CD14-positive monocyte (primary cell): ENCODE data around the gene CGB2. TPM values are rescaled to one million over a fixed set of nuclear protein-coding genes. Genes with fewer than 3 reads are reported as not detected.

Experiments
- DNase-seq, 3 donors: peaks; one replicate each; pipeline ENCODE4 v3.0.0-alpha.2; 2011 to 2022
- H2AFZ ChIP-seq: 2 replicates; pipeline ENCODE4 v1.6.0; 2012; ENCODE audit warnings: mild to moderate bottlenecking, low read depth, low read length, inconsistent platforms; ENCODE audit not compliant: insufficient read depth, poor library complexity, severe bottlenecking
- H3K27ac ChIP-seq, 2 donors: 1 replicate in 1 of 2; 2 replicates in 1 of 2; pipeline ENCODE4 v1.5.1; 2012 to 2013; ENCODE audit warnings: low read length in 2 of 2, control low read depth in 1 of 2, inconsistent platforms in 1 of 2, low read depth in 1 of 2, mild to moderate bottlenecking in 1 of 2
- H3K27me3 ChIP-seq, 2 donors: one replicate each; pipeline versions ENCODE4 v1.6.0 to v1.6.1; 2011 to 2013; ENCODE audit warnings: low read length in 2 of 2; ENCODE audit not compliant: control insufficient read depth in 2 of 2, insufficient read depth in 2 of 2
- H3K36me3 ChIP-seq, 2 donors: replicated peaks in 1 of 2; 1 replicate in 1 of 2; 2 replicates in 1 of 2; pipeline versions ENCODE4 v1.5.1 to v1.6.1; 2012 to 2013; ENCODE audit warnings: low read length in 2 of 2, control low read depth in 1 of 2, inconsistent platforms in 1 of 2, mild to moderate bottlenecking in 1 of 2; ENCODE audit not compliant: insufficient read depth in 2 of 2, control insufficient read depth in 1 of 2
- H3K4me1 ChIP-seq, 2 donors: 1 replicate in 1 of 2; 2 replicates in 1 of 2; pipeline versions ENCODE4 v1.5.1 to v1.6.1; 2012 to 2013; ENCODE audit warnings: low read length in 2 of 2, control low read depth in 1 of 2, inconsistent platforms in 1 of 2, mild to moderate bottlenecking in 1 of 2, moderate library complexity in 1 of 2; ENCODE audit not compliant: insufficient read depth in 2 of 2, control insufficient read depth in 1 of 2
- H3K4me2 ChIP-seq: replicated peaks from 2 replicates; pipeline ENCODE3; 2012; ENCODE audit warnings: low read length, moderate library complexity, mild to moderate bottlenecking; ENCODE audit not compliant: poor library complexity, severe bottlenecking; ENCODE audit errors: extremely low read depth
- H3K4me3 ChIP-seq, 3 experiments: fragments of 200-600 bp in 1 of 3; sonication (generic) in 1 of 3; replicated peaks in 1 of 3; 1 replicate in 2 of 3; 2 replicates in 1 of 3; pipeline ENCODE4 v1.5.1; 2011 to 2013; ENCODE audit warnings: low read length in 3 of 3, mild to moderate bottlenecking in 3 of 3, control low read depth in 2 of 3, low read depth in 2 of 3, inconsistent platforms in 1 of 3, moderate library complexity in 1 of 3
- H3K79me2 ChIP-seq: 2 replicates; pipeline ENCODE4 v1.6.0; 2012; ENCODE audit warnings: mild to moderate bottlenecking, control low read depth, inconsistent platforms, low read length, moderate library complexity; ENCODE audit not compliant: insufficient read depth
- H3K9ac ChIP-seq: 2 replicates; pipeline ENCODE4 v1.6.0; 2017; ENCODE audit warnings: low read length, mild to moderate bottlenecking; ENCODE audit not compliant: insufficient read depth, poor library complexity, severe bottlenecking
- H3K9me3 ChIP-seq, 2 donors: replicated peaks in 1 of 2; 1 replicate in 1 of 2; 2 replicates in 1 of 2; pipeline versions ENCODE4 v1.5.1 to v1.6.1; 2012 to 2013; ENCODE audit warnings: low read length in 2 of 2, control low read depth in 1 of 2; ENCODE audit not compliant: control insufficient read depth in 1 of 2, insufficient read depth in 1 of 2
- H4K20me1 ChIP-seq: 2 replicates; pipeline ENCODE4 v1.6.0; 2012; ENCODE audit warnings: mild to moderate bottlenecking, low read length, control low read depth, moderate library complexity; ENCODE audit not compliant: insufficient read depth
- H3K27ac Mint-ChIP-seq, 7 donors: one replicate each; pipeline ENCODE4 v1.8.0; 2020; ENCODE audit warnings: mild to moderate bottlenecking in 7 of 7, mixed read lengths in 7 of 7, moderate library complexity in 6 of 7, inconsistent platforms in 2 of 7
- H3K27me3 Mint-ChIP-seq, 3 donors: one replicate each; pipeline ENCODE4 v1.8.0; 2021 to 2022; ENCODE audit warnings: low read depth in 3 of 3, mild to moderate bottlenecking in 3 of 3, mixed read lengths in 3 of 3, moderate library complexity in 3 of 3, inconsistent platforms in 1 of 3
- H3K36me3 Mint-ChIP-seq, 2 donors: one replicate each; pipeline ENCODE4 v1.8.0; 2020; ENCODE audit warnings: mixed read lengths in 2 of 2, inconsistent platforms in 1 of 2, mild to moderate bottlenecking in 1 of 2
- H3K4me1 Mint-ChIP-seq: one replicate; pipeline ENCODE4 v1.8.0; 2020; ENCODE audit warnings: mild to moderate bottlenecking, mixed read lengths
- H3K4me3 Mint-ChIP-seq, 2 donors: one replicate each; pipeline ENCODE4 v1.8.0; 2020; ENCODE audit warnings: mild to moderate bottlenecking in 2 of 2, mixed read lengths in 2 of 2, moderate library complexity in 1 of 2
- H3K9me3 Mint-ChIP-seq, 7 donors: one replicate each; pipeline ENCODE4 v1.8.0; 2020 to 2022; ENCODE audit warnings: mixed read lengths in 7 of 7, mild to moderate bottlenecking in 6 of 7, moderate library complexity in 6 of 7, inconsistent platforms in 2 of 7
- CTCF ChIP-seq: fragments of 200-600 bp; IDR thresholded peaks from one replicate; pipeline ENCODE4 v1.8.0; 2022; ENCODE audit warnings: antibody characterized with exemption, mild to moderate bottlenecking
- WGBS: methylation state at CpG from one replicate; pipeline ENCODE4 v1.1.5; 2013; ENCODE audit warnings: missing lambda C conversion rate; ENCODE audit not compliant: insufficient coverage; 5-methylcytosine and 5-hydroxymethylcytosine counted together
- intact Hi-C, 2 donors: fragments of 100-400 bp; cut with micrococcal nuclease; formaldehyde crosslinking; loops; one replicate each; pipeline versions ENCODE4 v1.15.0 to v1.15.1; 2023
- polyA plus RNA-seq, 3 donors: library from polyadenylated mRNA; depleted of rRNA in 1 of 3; unstranded in 2 of 3; stranded (reverse) in 1 of 3; fragments of 300-500 nt in 2 of 3; fragments of >200 nt in 1 of 3; fragmentation: Illumina TruSeq in 2 of 3; gene quantifications; 1 replicate in 2 of 3; 2 replicates in 1 of 3; pipeline ENCODE4 v1.2.3, GENCODE V29; 2012 to 2021

CGB2 gene
- polyA plus RNA-seq, 3 donors, result not detected

GRCh38 chr19:48988860-48989259 lies 42.8 kb upstream of the CGB2 start:
- DNase-seq, result no peak
- Histone ChIP-seq H3K4me3 (no peak overlapping the region), H2AFZ (no peak overlapping the region), H3K4me1 (peaks cover 14 to 25% of the 10 kb centered on the region in 2 donors), H3K27ac (no peak overlapping the region), H3K36me3 (peaks cover 31 to 59% of the 10 kb centered on the region in 2 donors), H3K9me3 (no peaks in the 10 kb centered on the region), H3K4me2 (no peak overlapping the region), H4K20me1 (peaks cover 8% of the 10 kb centered on the region), H3K79me2 (peaks cover 38% of the 10 kb centered on the region), H3K27me3 (no peaks in the 10 kb centered on the region), H3K9ac (no peak overlapping the region)
- intact Hi-C loops, result no loop called here
- TF ChIP-seq CTCF, result no peak
- Mint-ChIP-seq H3K4me1 (peaks cover 13% of the 10 kb centered on the region), H3K9me3 (peaks cover 0 to 1% (median 0%) of the 10 kb centered on the region in 7 donors), H3K36me3 (peaks cover 33 to 66% of the 10 kb centered on the region in 2 donors), H3K27ac (peak overlapping the region in 1 of 7 donors; percentile 34), H3K4me3 (no peak overlapping the region), H3K27me3 (peaks cover 0 to 5% (median 0%) of the 10 kb centered on the region in 3 donors)
- 93% methylated on average over 9 of the region's 9 CpGs for WGBS

GRCh38 chr19:48989701-48990291 lies 41.9 kb upstream of the CGB2 start:
- TF ChIP-seq CTCF, result no peak
- H3K4me1 ChIP-seq, result peaks cover 23 to 34% of the 10 kb centered on the region in 2 donors
- H3K9me3 Mint-ChIP-seq, result peaks cover 0 to 1% (median 0%) of the 10 kb centered on the region in 7 donors
- H3K27me3 Mint-ChIP-seq, result peaks cover 0 to 5% (median 0%) of the 10 kb centered on the region in 3 donors
- 95% methylated on average over 10 of the region's 17 CpGs for WGBS
- DNase-seq, result no peak
- no peak overlapping the region for H3K9ac ChIP-seq
- intact Hi-C loops, result loop anchor here in 1 of 2 donors (10.0 kb wide), 1 partner anchor 665 kb away; the partner anchor contains the start of gene EMP3
- peaks cover 47% of the 10 kb centered on the region for H3K79me2 ChIP-seq
- H3K27ac ChIP-seq, result no peak overlapping the region
- peaks cover 31 to 53% of the 10 kb centered on the region in 2 donors for H3K36me3 ChIP-seq
- H3K4me3 Mint-ChIP-seq, result no peak overlapping the region
- peaks cover 8% of the 10 kb centered on the region for H4K20me1 ChIP-seq
- no peaks in the 10 kb centered on the region for H3K9me3 ChIP-seq
- peak overlapping the region in 3 of 7 donors; percentile 6 to 87 (median 37) for H3K27ac Mint-ChIP-seq
- H2AFZ ChIP-seq, result no peak overlapping the region
- H3K4me3 ChIP-seq, result no peak overlapping the region
- H3K36me3 Mint-ChIP-seq, result peaks cover 33 to 61% of the 10 kb centered on the region in 2 donors
- H3K27me3 ChIP-seq, result no peaks in the 10 kb centered on the region
- peaks cover 21% of the 10 kb centered on the region for H3K4me1 Mint-ChIP-seq
- no peak overlapping the region for H3K4me2 ChIP-seq
